Measurements from ENCODE around the gene GALNT1. TPM values are rescaled to one million over a fixed set of nuclear protein-coding genes. Genes with fewer than 3 reads are reported as not detected.
A peak's percentile ranks its signal among the peaks of the same experiment; 100 is the strongest.

The GALNT1 gene
- total and polyA plus RNA-seq, 2 donors (not counting 1 experiment from before 2014, with no cell fraction given), result 7.5 to 51.3 TPM

DNA sequence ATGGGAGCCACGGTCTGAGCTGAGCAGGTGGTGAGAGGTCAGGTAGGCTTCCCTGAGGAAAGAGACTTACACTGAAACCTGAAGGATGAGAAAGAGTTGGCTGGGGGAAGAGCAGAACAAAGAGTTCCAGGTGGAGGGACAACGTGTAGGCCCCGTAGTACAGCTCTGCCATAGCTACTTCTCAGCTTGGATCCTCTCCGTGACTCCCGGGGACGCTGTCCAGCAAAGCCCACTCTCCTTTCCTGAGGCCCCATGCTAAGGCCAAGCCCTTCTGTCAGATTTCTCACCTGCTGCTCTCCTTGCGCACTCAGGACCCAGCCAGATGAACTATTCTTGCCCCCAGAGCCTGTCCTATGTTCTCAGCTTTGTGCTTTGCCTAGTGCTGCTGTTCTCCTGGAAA, 173.8 kb downstream of the GALNT1 start:
- no peaks in the 10 kb centered on the region for H3K9me3 ChIP-seq (ENCODE audit: control extremely low read depth in 1 of 3, control insufficient read depth in 2 of 3, insufficient read depth in 1 of 3, low read length in 2 of 3)
- H3K36me3 ChIP-seq (replicated peaks in 1 of 2; ENCODE audit: control extremely low read depth in 1 of 2, control insufficient read depth in 1 of 2, extremely low read depth in 1 of 2, insufficient read depth in 2 of 2, low read length in 1 of 2), result no peaks in the 10 kb centered on the region
- H3K4me1 ChIP-seq (ENCODE audit: control insufficient read depth in 2 of 2, insufficient read depth in 2 of 2, low read length in 2 of 2), result no peaks in the 10 kb centered on the region
- no peak overlapping the region for H3K27ac ChIP-seq (ENCODE audit: low read length in 2 of 2)
- H3K4me3 Mint-ChIP-seq, result no peak overlapping the region
- no peak for ATAC-seq (ENCODE audit: low read depth)
- H3K9ac ChIP-seq (ENCODE audit: low read length), result no peak overlapping the region
- POLR2A ChIA-PET, result no interaction called here
- TF ChIP-seq, protein P1, sequence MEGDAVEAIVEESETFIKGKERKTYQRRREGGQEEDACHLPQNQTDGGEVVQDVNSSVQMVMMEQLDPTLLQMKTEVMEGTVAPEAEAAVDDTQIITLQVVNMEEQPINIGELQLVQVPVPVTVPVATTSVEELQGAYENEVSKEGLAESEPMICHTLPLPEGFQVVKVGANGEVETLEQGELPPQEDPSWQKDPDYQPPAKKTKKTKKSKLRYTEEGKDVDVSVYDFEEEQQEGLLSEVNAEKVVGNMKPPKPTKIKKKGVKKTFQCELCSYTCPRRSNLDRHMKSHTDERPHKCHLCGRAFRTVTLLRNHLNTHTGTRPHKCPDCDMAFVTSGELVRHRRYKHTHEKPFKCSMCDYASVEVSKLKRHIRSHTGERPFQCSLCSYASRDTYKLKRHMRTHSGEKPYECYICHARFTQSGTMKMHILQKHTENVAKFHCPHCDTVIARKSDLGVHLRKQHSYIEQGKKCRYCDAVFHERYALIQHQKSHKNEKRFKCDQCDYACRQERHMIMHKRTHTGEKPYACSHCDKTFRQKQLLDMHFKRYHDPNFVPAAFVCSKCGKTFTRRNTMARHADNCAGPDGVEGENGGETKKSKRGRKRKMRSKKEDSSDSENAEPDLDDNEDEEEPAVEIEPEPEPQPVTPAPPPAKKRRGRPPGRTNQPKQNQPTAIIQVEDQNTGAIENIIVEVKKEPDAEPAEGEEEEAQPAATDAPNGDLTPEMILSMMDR (IDR thresholded peaks at IDR 0.05), result no peak
- TF ChIP-seq EZH2 (IDR thresholded peaks at IDR 0.05; ENCODE audit: borderline replicate concordance, insufficient read depth, low read depth, low read length, poor library complexity, severe bottlenecking), result no peak
- no peak overlapping the region for H2AFZ ChIP-seq (ENCODE audit: insufficient read depth, low read depth, low read length, poor library complexity, severe bottlenecking)
- H3K27ac Mint-ChIP-seq, result no peak overlapping the region
- no peak for DNase-seq
- CTCF ChIA-PET, result interaction anchor here (0.6 to 8.1 kb wide), 12 partner anchors 10 to 529 kb away, joined by 3 to 106 read pairs (median 4); no protein-coding TSS in a partner anchor
- WGBS (ENCODE audit: insufficient coverage), result 91% methylated on average over 7 of the region's 7 CpGs
- peaks cover 27% of the 10 kb centered on the region for H3K27me3 Mint-ChIP-seq
- no peak overlapping the region for H3K4me3 ChIP-seq (ENCODE audit: control extremely low read depth in 1 of 5, extremely low read depth in 1 of 5, insufficient read depth in 1 of 5, low read depth in 2 of 5, low read length in 4 of 5)
- no peaks in the 10 kb centered on the region for H3K79me2 ChIP-seq (ENCODE audit: control insufficient read depth, insufficient read depth, low read length)
- intact Hi-C loops (cut with micrococcal nuclease), result no loop called here
- H3K4me2 ChIP-seq (replicated peaks; ENCODE audit: low read depth, low read length, poor library complexity, severe bottlenecking), result no peak overlapping the region
- peaks cover 0 to 11% (median 6%) of the 10 kb centered on the region in 4 experiments for H3K27me3 ChIP-seq (replicated peaks in 1 of 4; ENCODE audit: control extremely low read depth in 1 of 4, control insufficient read depth in 3 of 4, insufficient read depth in 4 of 4, low read length in 3 of 4)
- no peaks in the 10 kb centered on the region for H3K9me3 Mint-ChIP-seq (ENCODE audit: insufficient read depth)
- peaks cover 2% of the 10 kb centered on the region for H3K4me1 Mint-ChIP-seq
- no peaks in the 10 kb centered on the region for H4K20me1 ChIP-seq (ENCODE audit: control insufficient read depth, insufficient read depth, low read length, poor library complexity, severe bottlenecking)

DNA sequence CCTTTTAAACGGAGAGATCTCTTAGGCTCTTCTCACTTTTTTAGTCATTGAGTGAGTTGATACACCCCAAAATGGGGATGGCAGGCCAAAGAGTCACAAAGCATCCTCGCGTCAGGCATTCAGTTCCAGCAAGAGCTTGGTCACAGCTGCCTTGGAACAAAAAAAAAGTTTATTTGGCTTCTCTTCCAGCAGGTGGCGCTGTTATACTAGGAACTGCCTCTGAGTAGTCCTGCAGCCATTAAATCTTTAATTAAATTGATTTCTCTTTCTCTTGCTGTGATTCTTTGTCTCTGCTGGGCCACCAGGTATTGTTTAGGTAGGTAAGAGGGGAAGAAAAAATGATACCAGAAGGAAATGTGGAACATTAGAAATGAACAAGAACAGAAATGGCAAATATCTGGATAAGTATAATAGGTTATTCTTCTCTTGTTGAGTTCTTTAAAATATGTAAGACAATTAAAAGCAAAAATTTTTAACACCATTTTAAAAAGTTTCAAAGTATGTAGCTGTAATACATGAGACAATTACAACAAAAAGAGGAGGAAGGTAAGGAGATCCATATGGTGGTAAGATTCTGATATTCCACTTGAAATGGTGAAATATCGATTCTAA, 175.1 kb downstream of the GALNT1 start:
- peak; percentile 75 for DNase-seq
- POLR2A ChIA-PET, result no interaction called here
- H2AFZ ChIP-seq (ENCODE audit: insufficient read depth, low read depth, low read length, poor library complexity, severe bottlenecking), result no peak overlapping the region
- Mint-ChIP-seq H3K27ac (no peak overlapping the region), H3K9me3 (ENCODE audit: insufficient read depth) (no peaks in the 10 kb centered on the region), H3K4me3 (no peak overlapping the region), H3K4me1 (peaks cover 2% of the 10 kb centered on the region), H3K27me3 (peaks cover 27% of the 10 kb centered on the region)
- H3K27ac ChIP-seq (ENCODE audit: low read length in 2 of 2), result no peak overlapping the region
- no peaks in the 10 kb centered on the region for H3K9me3 ChIP-seq (ENCODE audit: control extremely low read depth in 1 of 3, control insufficient read depth in 2 of 3, insufficient read depth in 1 of 3, low read length in 2 of 3)
- intact Hi-C loops (cut with micrococcal nuclease), result loop anchor here (1.0 to 2.0 kb wide), 4 partner anchors 168 to 1052 kb away; no protein-coding TSS in a partner anchor
- H3K9ac ChIP-seq (ENCODE audit: low read length), result no peak overlapping the region
- no peak overlapping the region for H3K4me3 ChIP-seq (ENCODE audit: control extremely low read depth in 1 of 5, extremely low read depth in 1 of 5, insufficient read depth in 1 of 5, low read depth in 2 of 5, low read length in 4 of 5)
- no peak overlapping the region for H3K4me2 ChIP-seq (replicated peaks; ENCODE audit: low read depth, low read length, poor library complexity, severe bottlenecking)
- peak; percentile 63 for ATAC-seq (ENCODE audit: low read depth)
- H3K4me1 ChIP-seq (ENCODE audit: control insufficient read depth in 2 of 2, insufficient read depth in 2 of 2, low read length in 2 of 2), result no peaks in the 10 kb centered on the region
- no peaks in the 10 kb centered on the region for H4K20me1 ChIP-seq (ENCODE audit: control insufficient read depth, insufficient read depth, low read length, poor library complexity, severe bottlenecking)
- H3K27me3 ChIP-seq (replicated peaks in 1 of 4; ENCODE audit: control extremely low read depth in 1 of 4, control insufficient read depth in 3 of 4, insufficient read depth in 4 of 4, low read length in 3 of 4), result peaks cover 0 to 11% (median 6%) of the 10 kb centered on the region in 4 experiments
- 8% methylated on average over 3 of the region's 5 CpGs for WGBS (ENCODE audit: insufficient coverage)
- no peaks in the 10 kb centered on the region for H3K36me3 ChIP-seq (replicated peaks in 1 of 2; ENCODE audit: control extremely low read depth in 1 of 2, control insufficient read depth in 1 of 2, extremely low read depth in 1 of 2, insufficient read depth in 2 of 2, low read length in 1 of 2)
- H3K79me2 ChIP-seq (ENCODE audit: control insufficient read depth, insufficient read depth, low read length), result no peaks in the 10 kb centered on the region
- CTCF ChIA-PET, result interaction anchor here (0.6 to 8.1 kb wide), 42 partner anchors 8 to 1054 kb away, joined by 3 to 106 read pairs (median 4); partner anchors contain the start of gene RMP24
- no peak for TF ChIP-seq EZH2 (IDR thresholded peaks at IDR 0.05; ENCODE audit: borderline replicate concordance, insufficient read depth, low read depth, low read length, poor library complexity, severe bottlenecking)
- TF ChIP-seq, protein P1 (IDR thresholded peaks at IDR 0.05), result peak; percentile 99
